Measurements from ENCODE around the gene ATF1.

- TF ChIP-seq ATF7 (IDR thresholded peaks at IDR 0.05; ENCODE audit: low read depth) (no peak), POLR2A (IDR thresholded peaks at IDR 0.05; ENCODE audit: low read depth, low read length) (no peak), CTCF (IDR thresholded peaks at IDR 0.05 in 2 of 3, conservative IDR thresholded peaks at IDR 0.05 in 1 of 3; ENCODE audit: control insufficient read depth in 2 of 3, extremely low read depth in 1 of 3, insufficient read depth in 1 of 3, low read depth in 3 of 3, low read length in 3 of 3) (no peak), MXI1 (IDR thresholded peaks at IDR 0.05; ENCODE audit: low read depth, low read length) (no peak), USF2 (IDR thresholded peaks at IDR 0.05; ENCODE audit: borderline replicate concordance, low read depth, low read length) (no peak), BCLAF1 (IDR thresholded peaks at IDR 0.05) (no peak), EZH2 (IDR thresholded peaks at IDR 0.05; ENCODE audit: borderline replicate concordance, control insufficient read depth, low read depth, low read length) (no peak), JUNB (IDR thresholded peaks at IDR 0.05) (no peak), POLR2AphosphoS5 (IDR thresholded peaks at IDR 0.05; ENCODE audit: low read length) (no peak), YY1 (IDR thresholded peaks at IDR 0.05; ENCODE audit: low read depth, low read length) (no peak)
Measured at GRCh38 chr12:50828121-50828520, 64.2 kb downstream of the ATF1 start.

Data from GM12878 (cell line).